Activated CD4-positive, alpha-beta T cell treated with anti-CD3 and anti-CD28 coated beads, Interleukin-2, amount 50 U/mL, for 1 hour (primary cell): ENCODE data around the gene NNAT.
A peak's percentile ranks its signal among the peaks of the same experiment; 100 is the strongest.
"Not testable (repeated sequence)": the region's sequence is repeated elsewhere in the genome, so short reads cannot be mapped to it uniquely, and the experiment has no call there.

Experiments
- DNase-seq: peaks from one replicate; pipeline ENCODE4 v3.0.0-alpha.2; 2020

NNAT gene

DNA sequence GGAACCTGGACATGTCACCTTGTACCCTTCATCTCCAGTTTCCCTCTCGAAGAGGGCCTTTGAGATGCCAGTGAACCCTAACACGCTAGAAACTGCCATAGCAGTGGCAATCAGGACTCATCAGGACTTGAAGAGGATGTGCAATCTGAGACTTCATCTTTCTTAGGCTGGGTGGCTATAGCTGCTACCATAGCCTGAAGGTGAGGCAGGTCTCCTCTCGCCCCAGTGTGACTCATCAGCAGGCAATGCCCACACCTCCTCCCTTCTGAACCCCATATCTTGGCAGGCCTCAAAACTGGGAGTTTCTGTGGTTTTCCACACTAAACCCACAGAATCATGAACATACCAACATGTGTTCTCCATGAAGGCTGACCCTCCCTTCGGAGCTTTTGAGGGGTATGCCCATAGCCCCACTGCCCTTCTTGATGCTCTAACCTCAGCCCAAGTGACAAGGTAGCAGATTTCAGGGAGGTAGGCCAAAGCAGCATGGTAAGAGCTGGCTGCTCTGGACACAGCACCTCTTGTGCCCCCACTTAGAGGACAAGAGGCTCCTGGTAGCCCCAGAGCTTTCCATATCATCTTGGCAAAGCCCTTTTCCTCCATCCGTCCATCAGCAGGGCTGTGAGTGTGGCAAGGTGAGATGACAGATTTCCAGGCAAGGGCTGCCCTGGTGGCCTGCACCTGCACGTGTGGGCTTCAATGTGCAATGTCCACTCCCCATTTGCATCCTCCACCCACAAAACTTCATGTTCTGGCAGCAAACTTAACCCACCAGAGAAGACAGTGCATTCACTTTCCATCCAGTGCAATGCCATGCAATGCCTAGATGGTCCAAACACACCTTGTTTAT lies 4.0 kb downstream of the NNAT start:
- DNase-seq = no peak

DNA sequence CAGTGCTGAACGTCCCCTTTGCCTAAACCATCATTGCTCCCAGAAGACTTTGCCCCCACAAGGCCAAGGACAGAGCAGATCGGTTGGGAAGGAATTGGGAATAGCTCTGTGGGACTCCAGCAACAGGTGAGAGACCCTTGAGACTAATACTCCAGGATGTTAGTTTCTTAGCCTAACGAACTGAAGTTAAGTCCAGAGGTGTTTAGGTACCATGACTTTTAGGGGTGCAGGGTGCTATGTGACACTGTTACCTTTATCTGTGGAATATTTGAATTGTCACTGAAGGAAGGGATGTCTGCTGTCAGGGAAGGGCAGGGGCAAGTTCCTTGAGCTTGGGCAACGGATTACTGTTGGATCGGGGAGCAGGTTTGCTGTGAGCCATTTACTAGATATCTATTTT lies 4.8 kb downstream of the NNAT start:
- DNase-seq = no peak

DNA sequence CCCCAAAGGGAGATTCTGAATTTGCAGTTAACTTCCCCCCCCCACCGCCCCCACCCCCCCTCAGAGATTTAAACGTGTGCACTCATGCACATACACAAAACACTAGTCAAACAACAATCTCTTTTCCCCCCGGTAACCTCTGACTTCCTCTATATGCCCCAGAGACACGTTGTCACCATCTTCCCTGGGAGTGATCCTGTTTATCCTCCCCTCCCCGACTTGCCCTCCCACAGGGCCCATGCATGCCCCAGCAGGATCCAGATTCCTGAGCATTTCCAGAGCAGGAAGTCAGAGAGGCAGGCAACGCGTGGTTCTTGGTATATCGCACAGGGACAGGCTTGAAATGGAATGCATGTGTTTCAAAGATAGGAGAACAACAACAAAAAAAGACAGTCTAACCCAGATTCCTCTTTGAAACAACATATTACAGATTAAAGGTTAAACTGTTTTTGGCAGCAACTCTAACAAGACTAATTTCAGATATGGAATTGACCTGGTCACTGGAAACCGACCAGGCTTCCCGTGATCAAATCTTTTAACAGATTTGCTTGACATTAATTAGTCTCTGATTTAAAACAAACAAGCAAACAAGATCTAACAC lies 5.3 kb downstream of the NNAT start:
- no peak for DNase-seq

DNA sequence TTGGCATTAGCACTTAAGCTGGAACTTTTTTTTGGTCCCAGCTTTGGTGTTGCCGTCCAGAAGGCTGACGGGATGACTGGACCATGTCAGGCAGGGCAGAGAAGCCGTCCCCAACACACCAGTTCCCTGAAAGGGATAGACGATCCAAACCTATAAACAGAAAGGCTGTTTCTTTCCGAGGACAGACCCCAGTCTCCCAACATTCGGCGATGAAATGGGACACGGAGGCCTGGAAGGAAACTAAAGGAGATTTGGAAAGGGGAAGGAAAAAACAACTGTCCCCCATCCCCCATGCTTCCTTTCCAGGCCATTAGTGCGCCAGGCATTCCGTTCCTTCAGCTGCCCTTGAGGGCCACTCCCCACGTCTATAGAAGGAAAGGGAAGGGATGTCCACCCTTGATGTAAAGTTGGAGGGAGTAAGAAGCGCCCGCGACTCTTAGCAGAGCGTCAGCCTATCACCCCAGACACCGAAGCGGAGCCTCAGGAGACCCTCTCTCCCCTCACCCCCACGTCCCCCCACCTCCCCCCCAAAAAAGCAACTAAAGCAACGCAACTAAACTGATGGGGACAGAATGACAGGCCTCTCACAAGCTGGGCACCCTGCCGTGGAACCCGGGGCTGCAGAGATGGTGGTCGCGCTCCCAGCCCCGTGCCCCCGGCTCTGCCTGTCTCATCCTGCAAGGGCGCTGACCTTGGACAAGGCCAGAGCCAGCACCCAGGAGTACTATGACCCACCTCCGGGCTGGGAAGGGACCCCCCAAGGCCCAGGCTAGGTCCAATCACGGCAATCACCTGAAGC lies 6.0 kb downstream of the NNAT start:
- DNase-seq = no peak

DNA sequence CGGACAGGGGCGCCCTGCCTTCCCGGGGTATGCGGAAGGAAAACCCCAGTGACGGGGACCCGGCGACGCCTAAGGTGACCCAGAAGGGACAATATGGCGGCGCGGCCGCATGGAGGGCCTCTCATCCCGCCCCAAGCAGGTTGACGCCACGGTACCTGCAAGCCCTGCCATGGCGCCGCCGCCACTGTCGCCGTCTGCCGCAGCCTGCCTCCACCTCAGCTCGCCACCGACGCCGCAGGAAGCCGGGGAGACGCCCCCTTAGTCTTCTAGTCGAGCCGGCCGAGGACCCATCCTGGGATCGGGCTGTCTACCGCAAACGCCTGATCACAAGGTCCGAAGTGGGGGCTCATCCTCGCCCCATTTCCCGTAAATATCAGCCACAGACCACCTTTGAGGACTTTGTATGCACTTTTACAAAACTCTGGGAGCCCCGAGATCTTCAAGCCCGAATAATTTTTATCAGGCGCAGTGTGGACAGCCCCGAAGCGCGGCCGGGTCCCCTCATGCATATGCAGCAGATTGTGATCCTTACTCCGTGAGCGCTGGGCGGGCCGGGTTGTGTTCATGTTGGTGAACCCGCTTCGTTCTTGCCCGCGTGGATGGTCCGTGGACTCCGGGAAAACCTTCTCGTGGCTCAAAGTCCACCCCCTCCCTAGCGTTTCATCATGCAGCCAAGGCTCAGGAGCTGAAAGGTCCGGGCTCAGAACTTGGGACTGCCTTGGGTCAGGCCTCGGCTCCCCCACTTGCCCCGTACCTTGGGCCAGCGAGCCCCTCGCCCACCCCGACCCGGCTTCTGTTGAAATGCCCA lies 6.8 kb downstream of the NNAT start, which contains the start of gene BLCAP:
Gene BLCAP, minus strand, starts transcription at position 239 of the 808 bp plus-strand sequence. CDS start 8,702 bp downstream, outside the sequence.
- peak; percentile 94 for DNase-seq

DNA sequence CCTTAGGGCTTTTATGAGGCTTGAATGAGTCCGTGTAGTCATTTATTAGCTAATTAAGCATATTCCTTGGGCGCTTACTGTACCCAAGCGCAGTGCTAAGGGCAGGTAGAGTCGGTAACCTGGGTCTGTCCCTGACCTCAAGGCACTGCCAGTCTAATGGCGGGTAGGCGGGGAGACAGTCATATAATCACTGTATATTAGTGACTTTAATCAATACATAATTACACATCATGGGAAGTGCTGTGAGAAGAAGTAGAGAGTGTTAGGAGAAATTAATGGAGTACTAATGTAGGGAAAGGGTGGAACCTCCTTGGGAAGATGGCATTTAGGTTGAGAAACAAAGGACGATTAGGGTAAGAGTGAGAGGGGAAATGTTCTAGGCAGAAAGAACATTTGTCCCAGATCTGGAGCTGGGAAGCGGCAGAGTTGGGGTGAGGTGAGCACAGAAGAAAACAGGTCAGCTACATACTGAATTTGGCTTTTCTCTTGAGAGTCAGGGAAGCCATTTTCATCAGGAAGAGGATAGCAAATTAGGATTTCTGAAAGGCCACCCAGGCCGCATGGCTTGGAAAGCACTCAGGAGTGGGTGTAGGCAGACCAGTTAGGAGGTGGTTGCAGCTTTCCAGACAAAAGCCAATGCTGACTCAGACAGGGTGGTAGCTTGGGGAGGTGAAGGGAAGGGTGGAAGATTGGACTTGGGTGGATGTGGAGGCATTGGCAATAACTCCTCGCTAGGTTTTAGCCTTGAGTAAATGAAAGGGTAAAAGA lies 7.6 kb downstream of the NNAT start:
- no peak for DNase-seq

DNA sequence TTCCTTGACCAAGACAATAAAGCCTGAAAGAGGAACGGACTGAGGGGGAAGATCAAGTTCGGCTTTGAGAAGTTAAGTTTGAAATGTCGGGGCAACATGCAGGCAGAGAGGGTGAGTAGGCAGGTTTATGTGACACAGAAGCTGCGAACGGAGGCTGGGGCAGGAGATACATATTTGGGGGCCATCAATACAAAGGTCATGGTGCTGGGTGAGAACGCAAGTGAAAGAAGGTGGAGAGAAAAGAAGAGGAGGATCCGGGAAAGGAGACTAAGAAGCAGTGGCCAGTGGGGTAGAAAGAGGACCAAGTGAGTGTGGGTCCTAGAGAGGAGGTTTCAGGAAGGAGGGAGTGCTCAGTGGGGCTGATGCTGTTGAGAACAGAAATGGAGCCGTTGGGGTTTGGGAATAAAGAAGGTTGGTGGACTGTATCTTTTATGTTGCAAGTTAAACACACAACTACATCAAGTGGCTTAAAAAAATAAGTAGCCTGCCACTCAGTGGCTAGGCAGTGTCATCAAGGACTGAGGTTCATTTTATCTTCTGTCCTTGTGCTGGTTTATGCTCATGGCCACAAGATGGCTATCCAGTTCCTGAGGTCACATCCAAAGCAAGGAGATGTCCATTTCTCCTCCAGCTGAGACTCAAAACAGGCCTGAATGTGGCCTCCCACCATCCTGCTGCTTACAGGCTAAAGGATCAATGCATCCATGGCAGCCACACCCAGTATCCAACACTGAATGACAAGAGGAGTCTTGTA lies 8.3 kb downstream of the NNAT start:
- no peak for DNase-seq

DNA sequence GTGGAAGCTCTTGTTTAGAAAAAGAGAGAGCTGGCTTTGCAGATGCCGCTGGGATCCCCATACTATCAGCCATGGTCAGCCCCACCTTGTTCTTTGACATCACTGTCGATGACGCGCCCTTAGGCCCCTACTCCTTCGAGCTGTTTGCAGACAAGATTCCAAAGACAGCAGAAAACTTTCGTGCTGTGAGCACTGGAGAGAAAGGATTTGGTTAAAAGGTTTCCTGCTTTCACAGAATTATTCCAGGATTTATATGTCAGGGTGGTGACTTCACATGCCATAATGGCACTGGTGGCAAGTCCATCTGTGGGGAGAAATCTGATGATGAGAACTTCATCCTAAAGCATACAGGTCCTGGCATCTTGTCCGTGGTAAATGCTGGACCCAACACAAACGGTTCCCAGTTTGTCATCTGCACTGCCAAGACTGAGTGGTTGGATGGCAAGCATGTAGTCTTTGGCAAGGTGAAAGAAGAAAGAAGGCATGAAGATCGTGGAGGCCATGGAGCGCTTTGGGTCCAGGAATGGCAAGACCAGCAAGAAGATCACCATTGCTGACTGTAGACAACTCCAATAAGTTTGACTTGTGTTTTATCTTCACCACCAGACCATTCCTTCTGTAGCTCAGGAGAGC lies 9.0 kb downstream of the NNAT start:
- no peak for DNase-seq

DNA sequence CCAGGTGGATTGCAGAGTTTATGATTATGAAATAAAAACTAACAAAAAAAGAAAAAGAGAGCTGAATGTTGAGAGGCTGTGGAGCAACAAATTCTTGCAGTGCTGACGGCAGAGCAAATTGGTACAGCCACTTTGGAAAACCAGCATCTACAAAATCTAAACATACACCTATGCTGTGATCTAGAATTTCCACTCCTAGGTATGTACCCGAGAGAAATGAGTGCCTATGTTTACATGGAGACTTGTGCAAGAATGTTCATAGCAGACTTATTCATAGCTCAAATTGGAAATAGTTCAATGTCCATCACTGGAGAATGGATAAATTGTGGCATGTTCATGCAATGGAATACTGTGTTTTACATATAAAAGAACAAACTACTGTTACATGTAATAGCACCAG lies 9.6 kb downstream of the NNAT start:
- no peak for DNase-seq

DNA sequence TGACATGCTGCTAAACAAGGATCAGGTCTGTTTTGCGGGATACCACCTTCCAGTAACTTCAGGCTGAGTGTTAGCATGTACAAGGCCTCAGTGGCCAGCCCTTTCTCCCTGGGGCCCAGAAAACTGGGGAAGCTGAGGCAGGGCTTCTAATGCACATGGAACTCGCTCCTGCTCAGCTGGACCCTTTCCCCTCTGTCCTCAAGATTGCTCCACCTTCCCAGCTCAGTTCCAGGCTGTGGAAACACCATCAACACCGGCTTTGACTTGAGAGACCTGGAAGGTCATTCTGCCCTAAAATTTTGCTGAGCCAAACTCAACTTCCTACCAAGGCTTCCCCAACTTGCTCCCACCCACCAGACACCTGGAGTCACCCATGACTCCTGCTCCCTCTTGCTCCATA lies 10.8 kb downstream of the NNAT start:
- no peak for DNase-seq

DNA sequence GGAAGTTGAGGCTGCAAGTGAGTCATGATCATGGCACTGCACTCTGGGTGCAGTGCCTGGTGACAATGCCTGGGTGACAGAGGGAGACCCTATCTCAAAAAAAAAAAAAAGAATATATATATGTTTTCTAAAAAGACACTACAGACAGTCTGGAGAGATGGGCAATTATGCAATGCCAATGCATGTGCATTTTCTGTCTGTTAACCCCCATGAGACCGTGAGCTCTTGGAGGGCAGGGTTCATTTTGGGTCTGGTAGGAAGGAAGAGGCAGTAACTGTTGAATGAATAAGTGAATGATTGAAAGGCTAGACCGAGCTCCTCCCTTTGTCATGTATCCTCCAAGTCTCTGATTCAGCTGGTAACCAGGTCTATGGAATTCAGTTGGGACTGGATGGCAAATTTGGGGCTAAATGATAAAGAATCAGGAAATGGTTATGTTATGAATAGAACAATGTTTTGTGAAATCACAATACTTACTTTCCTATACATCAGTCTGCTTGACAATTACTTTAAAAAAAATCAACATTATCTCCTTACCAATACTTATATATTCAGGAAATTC lies 12.2 kb downstream of the NNAT start:
- DNase-seq = no peak

DNA sequence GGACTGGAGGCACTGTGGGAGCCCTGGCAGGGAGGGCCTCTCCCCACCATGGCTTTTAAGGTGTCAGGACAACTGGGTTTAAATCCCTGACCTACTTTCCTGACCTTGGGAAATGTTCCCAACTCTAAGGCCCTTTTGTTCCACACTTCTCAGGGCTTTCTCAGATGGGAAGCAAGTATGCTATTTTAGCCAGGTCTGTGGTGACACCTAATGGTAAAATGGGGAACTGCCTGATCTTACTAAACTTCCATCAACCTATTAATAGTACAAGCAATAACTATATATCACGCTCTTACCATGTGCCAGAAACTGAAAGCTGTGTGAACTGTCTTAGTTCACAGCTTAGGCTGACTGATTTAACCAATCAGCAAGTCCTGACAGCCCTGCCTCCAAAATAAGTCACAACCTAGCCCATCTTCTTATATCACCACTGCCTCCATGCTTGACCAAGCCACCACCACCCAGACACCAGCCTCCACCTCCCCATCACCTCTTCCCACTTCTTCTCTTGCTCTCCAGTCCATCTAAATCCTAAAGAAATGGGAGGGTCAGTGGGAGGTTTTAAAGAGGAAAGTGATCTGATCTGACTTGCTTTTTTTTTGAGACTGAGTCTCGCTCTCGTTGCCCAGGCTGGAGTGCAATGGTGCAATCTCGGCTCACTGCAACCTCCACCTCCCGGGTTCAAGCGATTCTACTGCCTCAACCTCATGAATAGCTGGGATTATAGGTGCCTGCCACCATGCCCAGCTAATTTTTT lies 13.5 kb downstream of the NNAT start:
- DNase-seq = no peak

DNA sequence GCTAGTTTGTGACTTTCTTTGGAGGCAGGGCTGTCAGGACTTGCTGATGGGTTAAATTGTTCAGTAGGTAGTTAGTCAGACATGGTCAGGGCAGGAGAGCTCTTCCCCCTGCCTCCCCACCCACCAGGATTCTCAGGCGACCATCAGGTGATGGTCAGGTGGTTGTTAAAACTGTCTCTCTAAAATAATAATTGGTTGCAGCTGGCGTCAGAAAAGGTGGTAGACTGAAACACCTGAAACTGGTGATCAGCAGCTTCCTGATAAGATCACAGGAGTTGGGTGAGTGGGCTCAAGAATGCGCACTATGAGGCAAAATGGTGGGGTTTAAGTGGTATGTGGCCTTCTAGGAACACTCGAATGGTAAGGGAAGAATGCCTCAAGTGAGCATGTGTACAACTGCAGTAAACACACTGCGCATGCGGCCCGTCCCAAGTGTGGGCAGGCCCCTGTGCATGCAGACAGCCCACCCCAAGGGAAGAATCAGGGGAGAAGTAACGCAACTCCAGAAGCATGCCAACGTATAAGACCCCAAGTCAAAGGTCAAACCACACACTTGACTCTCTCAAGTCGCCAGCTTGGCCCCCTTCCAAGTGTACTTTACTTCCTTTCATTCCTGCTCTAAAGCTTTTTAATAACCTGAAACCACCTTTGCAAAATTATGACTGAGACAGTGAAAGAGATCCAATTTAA lies 14.5 kb downstream of the NNAT start:
- DNase-seq = no peak

DNA sequence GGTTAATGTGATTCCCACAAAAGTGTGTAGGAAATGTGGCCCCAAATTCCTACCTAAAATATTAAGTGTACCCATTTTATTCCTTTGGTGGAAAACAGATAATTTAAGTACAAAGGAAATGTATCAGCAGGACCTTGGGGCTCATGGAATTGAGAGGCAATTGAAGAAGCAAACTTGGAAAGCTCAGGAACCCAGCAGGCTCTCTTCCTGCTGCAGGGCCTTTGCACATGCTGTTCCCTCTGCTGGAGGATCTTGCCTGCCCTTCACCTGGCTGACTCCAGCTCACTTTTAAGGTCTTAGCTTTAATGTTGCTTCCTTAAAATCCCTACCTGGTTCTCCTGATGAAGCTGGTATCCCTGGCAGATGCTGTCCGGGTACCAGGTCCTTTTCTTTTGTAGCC lies 16.5 kb downstream of the NNAT start:
- no peak for DNase-seq

DNA sequence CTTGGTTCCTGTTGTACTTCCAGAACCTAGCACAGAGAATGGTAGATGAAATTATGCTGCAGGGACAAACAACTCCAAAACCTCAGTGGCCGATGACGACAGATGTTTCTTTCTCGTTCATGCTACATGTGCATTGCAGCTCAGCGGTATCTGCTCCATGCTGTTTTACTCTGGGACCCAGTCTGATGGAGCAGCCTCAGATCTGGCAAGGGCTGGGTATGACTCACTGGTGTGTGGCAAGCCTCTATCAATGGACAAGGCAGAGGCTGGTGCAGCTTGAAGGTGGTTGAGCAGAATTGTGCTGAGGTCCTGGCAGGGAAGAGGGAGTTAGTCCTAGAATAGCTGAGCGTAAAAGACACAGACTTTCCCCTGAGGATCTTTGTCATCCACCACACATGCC lies 17.0 kb downstream of the NNAT start:
- no peak for DNase-seq

DNA sequence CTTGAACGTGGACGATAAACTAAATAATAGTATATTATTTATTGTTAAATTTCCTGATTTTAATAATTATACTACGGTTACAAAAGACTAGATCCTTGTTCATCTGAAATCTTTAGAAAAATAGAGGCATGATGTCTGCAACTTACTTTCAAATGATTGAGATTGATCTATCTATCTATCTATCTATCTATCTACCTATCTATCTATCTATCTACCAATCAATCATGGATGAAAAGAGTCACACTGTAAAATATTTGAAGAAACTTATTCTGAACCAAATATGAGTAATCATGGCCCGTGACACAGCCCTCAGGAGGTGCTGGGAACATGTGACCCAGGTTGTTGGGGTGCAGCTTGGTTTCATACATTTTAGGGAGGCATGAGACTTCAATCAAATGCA lies 18.4 kb downstream of the NNAT start:
- DNase-seq = no peak

DNA sequence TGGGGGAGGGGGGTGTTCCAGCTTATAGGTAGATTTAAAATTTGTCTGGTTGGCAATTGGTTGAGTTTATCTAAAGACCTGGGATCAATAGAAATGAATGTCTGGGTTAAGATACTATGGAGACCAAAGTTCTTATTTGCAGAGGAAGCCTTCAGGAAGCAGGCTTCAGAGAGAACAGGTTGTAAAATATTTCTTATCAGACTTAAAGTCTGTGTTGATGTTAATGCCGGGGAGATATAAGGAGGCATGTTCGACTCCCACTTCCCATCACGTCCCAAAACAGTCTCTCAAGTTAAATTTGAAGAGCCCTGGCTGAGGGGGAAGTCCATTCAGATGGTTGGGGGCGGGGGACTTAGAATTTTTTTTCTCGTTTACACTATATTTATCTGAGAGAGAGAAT lies 19.0 kb downstream of the NNAT start:
- DNase-seq = no peak

DNA sequence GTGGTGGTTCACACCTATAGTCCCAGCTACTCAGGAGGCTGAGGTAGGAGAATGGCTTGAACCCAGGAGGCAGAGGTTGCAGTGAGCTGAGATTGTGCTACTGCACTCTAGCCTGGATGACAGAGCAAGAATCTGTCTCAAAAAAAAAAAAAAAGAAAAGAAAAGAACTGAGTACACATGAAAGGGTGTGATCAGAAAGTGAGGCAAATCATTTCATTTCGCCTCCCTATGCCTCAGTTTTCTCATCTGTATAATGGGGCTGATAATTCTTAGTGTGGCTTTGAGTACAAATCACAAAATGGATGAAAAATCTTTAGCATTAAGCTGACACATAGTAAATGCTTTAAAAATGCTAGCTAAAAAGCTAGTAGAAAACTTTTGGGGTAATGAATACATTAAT lies 19.8 kb downstream of the NNAT start:
- DNase-seq = not testable (repeated sequence)

DNA sequence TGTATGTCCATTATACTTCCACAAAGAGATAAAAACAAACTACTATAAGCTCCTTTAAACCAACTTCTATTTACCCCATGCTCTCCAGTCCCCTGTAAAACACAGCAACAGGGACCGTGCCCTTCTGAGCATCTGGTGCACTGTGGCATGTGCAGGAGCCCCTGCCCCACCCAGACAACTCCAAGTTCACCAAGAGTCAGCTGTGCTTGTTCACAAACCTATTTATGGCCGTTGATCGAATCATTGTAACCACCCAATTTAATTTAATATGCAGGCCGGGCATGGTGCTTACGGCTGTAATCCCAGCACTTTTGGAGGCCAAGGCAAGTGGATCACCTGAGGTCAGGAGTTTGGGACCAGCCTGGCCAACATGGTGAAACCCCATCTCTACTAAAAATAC lies 20.3 kb downstream of the NNAT start:
- DNase-seq = no peak
